Breast epithelium (tissue), 4 donors: ENCODE results near the gene RAB33B. TPM values are rescaled to one million over a fixed set of nuclear protein-coding genes. Genes with fewer than 3 reads are reported as not detected.

Experiments used
- DNase-seq, 2 donors: peaks; one replicate each; pipeline ENCODE4 v3.0.0-alpha.2; 2019; ENCODE audit warnings: low spot score in 2 of 2
- H3K27ac ChIP-seq, 2 donors: fragments of 200-600 bp; sonication (generic) in 1 of 2; one replicate each; pipeline ENCODE4 v1.5.1; 2016 to 2019; ENCODE audit warnings: mild to moderate bottlenecking in 1 of 2
- H3K27me3 ChIP-seq, 2 donors: fragments of 200-600 bp; sonication (generic) in 1 of 2; one replicate each; pipeline versions ENCODE4 v1.5.1 to v1.6.0; 2017 to 2019; ENCODE audit warnings: control low read depth in 1 of 2, mild to moderate bottlenecking in 1 of 2
- H3K36me3 ChIP-seq: fragments of 200-600 bp; one replicate; pipeline ENCODE4 v1.5.1; 2019
- H3K4me1 ChIP-seq, 2 donors: fragments of 200-600 bp; sonication (generic); one replicate each; pipeline ENCODE4 v1.5.1; 2016 to 2019; ENCODE audit warnings: control low read depth in 1 of 2
- H3K4me3 ChIP-seq, 3 donors: fragments of 200-600 bp; sonication (generic); 1 replicate in 2 of 3; 2 replicates in 1 of 3; pipeline ENCODE4 v1.5.1; 2016 to 2019; ENCODE audit warnings: mild to moderate bottlenecking in 3 of 3, moderate library complexity in 2 of 3
- H3K9me3 ChIP-seq, 2 donors: fragments of 200-600 bp; sonication (generic) in 1 of 2; one replicate each; pipeline ENCODE4 v1.5.1; 2016 to 2019; ENCODE audit warnings: control low read depth in 1 of 2
- CTCF ChIP-seq, 3 donors: fragments of 450-650 bp; IDR thresholded peaks; one replicate each; pipeline ENCODE4 v1.5.1; 2016 to 2017; ENCODE audit warnings: antibody characterized with exemption in 3 of 3, mild to moderate bottlenecking in 3 of 3, moderate library complexity in 3 of 3
- POLR2A ChIP-seq: fragments of 450-650 bp; IDR thresholded peaks from one replicate; pipeline ENCODE4 v1.6.1; 2016; ENCODE audit warnings: antibody characterized with exemption, mild to moderate bottlenecking, moderate library complexity
- POLR2AphosphoS5 ChIP-seq, 3 donors: sonication (generic); formaldehyde crosslinking; IDR thresholded peaks; one replicate each; pipeline ENCODE4 v1.6.1; 2017; ENCODE audit warnings: antibody characterized with exemption in 3 of 3
- intact Hi-C: fragments of 100-400 bp; cut with DNase I; formaldehyde crosslinking; loops from one replicate; pipeline ENCODE4 v1.15.1; 2023; ENCODE audit warnings: low total_unique reads
- total RNA-seq, 3 donors: library from RNA; depleted of rRNA; stranded (reverse); fragments of >200 nt; gene quantifications; one replicate each; pipeline ENCODE4 v1.1.0, GENCODE V29; 2016

The RAB33B gene
- total RNA-seq, 3 donors from 2014 or later = 13.1 to 15.8 (median 13.4) TPM

GRCh38 chr4:139503622-139504166, 49.8 kb downstream of the RAB33B start:
- H3K4me1 ChIP-seq = no peaks in the 10 kb centered on the region
- H3K27ac ChIP-seq = no peak overlapping the region
- no peaks in the 10 kb centered on the region for H3K27me3 ChIP-seq
- no peak overlapping the region for H3K4me3 ChIP-seq
- intact Hi-C loops = no loop called here
- H3K9me3 ChIP-seq = no peaks in the 10 kb centered on the region
- no peak for TF ChIP-seq POLR2A
- TF ChIP-seq POLR2AphosphoS5 (IDR thresholded peaks at IDR 0.05) = no peak
- no peak for TF ChIP-seq CTCF (IDR thresholded peaks at IDR 0.05)
- H3K36me3 ChIP-seq = no peaks in the 10 kb centered on the region
- DNase-seq = no peak

- H3K9me3 ChIP-seq = no peaks in the 10 kb centered on the region
- no peak overlapping the region for H3K4me3 ChIP-seq
- no peak overlapping the region for H3K27ac ChIP-seq
- no peaks in the 10 kb centered on the region for H3K4me1 ChIP-seq
- H3K27me3 ChIP-seq = no peaks in the 10 kb centered on the region
- no peaks in the 10 kb centered on the region for H3K36me3 ChIP-seq
- TF ChIP-seq POLR2AphosphoS5 (IDR thresholded peaks at IDR 0.05) = no peak
- TF ChIP-seq POLR2A = no peak
- no peak for TF ChIP-seq CTCF (IDR thresholded peaks at IDR 0.05)
- intact Hi-C loops = no loop called here
- no peak for DNase-seq
These were observed 52.9 kb downstream of the RAB33B start for GRCh38 chr4:139506774-139507173.

- Histone ChIP-seq H3K27me3 (no peaks in the 10 kb centered on the region), H3K4me3 (no peak overlapping the region), H3K36me3 (no peaks in the 10 kb centered on the region), H3K27ac (no peak overlapping the region), H3K9me3 (no peaks in the 10 kb centered on the region), H3K4me1 (no peaks in the 10 kb centered on the region)
- intact Hi-C loops = no loop called here
- DNase-seq = no peak
- TF ChIP-seq POLR2AphosphoS5 (IDR thresholded peaks at IDR 0.05) = no peak
- TF ChIP-seq POLR2A = no peak
- no peak for TF ChIP-seq CTCF (IDR thresholded peaks at IDR 0.05)
These were observed 54.8 kb downstream of the RAB33B start for GRCh38 chr4:139508581-139509237.

GRCh38 chr4:139509727-139510410, 55.9 kb downstream of the RAB33B start:
- Histone ChIP-seq H3K27ac (no peak overlapping the region), H3K4me1 (no peaks in the 10 kb centered on the region), H3K27me3 (no peaks in the 10 kb centered on the region), H3K9me3 (no peaks in the 10 kb centered on the region), H3K4me3 (no peak overlapping the region), H3K36me3 (no peaks in the 10 kb centered on the region)
- TF ChIP-seq CTCF (IDR thresholded peaks at IDR 0.05) = no peak
- TF ChIP-seq POLR2AphosphoS5 (IDR thresholded peaks at IDR 0.05) = no peak
- TF ChIP-seq POLR2A = no peak
- intact Hi-C loops = no loop called here
- no peak for DNase-seq

- intact Hi-C loops = no loop called here
- no peaks in the 10 kb centered on the region for H3K9me3 ChIP-seq
- no peak for DNase-seq
- H3K36me3 ChIP-seq = no peaks in the 10 kb centered on the region
- H3K27ac ChIP-seq = no peak overlapping the region
- no peaks in the 10 kb centered on the region for H3K4me1 ChIP-seq
- H3K4me3 ChIP-seq = no peak overlapping the region
- TF ChIP-seq CTCF (IDR thresholded peaks at IDR 0.05) (no peak), POLR2A (no peak), POLR2AphosphoS5 (IDR thresholded peaks at IDR 0.05) (no peak)
- H3K27me3 ChIP-seq = no peaks in the 10 kb centered on the region
These were observed 57.4 kb downstream of the RAB33B start for GRCh38 chr4:139511320-139511719.
